Measurements from ENCODE around the gene RNF220. TPM values are rescaled to one million over a fixed set of nuclear protein-coding genes. Genes with fewer than 3 reads are reported as not detected.
A peak's percentile ranks its signal among the peaks of the same experiment; 100 is the strongest.

The RNF220 gene
- total RNA-seq, 1 donor from 2014 or later = 58.4 TPM

GRCh38 chr1:44594353-44594752 is 189.3 kb downstream of the RNF220 start:
- H3K9me3 Mint-ChIP-seq (ENCODE audit: low read depth) = no peaks in the 10 kb centered on the region
- TF ChIP-seq CTCF (IDR thresholded peaks at IDR 0.05) = no peak
- no peaks in the 10 kb centered on the region for H3K4me1 Mint-ChIP-seq (ENCODE audit: low read depth)
- no peak for DNase-seq (ENCODE audit: low spot score)
- H3K36me3 Mint-ChIP-seq (ENCODE audit: low read depth) = no peaks in the 10 kb centered on the region
- H3K27ac Mint-ChIP-seq (ENCODE audit: unreplicated experiment) = no peak overlapping the region
- H3K27me3 Mint-ChIP-seq (ENCODE audit: low read depth) = peaks cover 20% of the 10 kb centered on the region
- no peak overlapping the region for H3K4me3 Mint-ChIP-seq (ENCODE audit: unreplicated experiment)

GRCh38 chr1:44594871-44595735 is 190.0 kb downstream of the RNF220 start:
- peaks cover 20% of the 10 kb centered on the region for H3K27me3 Mint-ChIP-seq (ENCODE audit: low read depth)
- H3K4me1 Mint-ChIP-seq (ENCODE audit: low read depth) = no peaks in the 10 kb centered on the region
- peak; percentile 99 for TF ChIP-seq CTCF (IDR thresholded peaks at IDR 0.05)
- no peaks in the 10 kb centered on the region for H3K9me3 Mint-ChIP-seq (ENCODE audit: low read depth)
- no peak overlapping the region for H3K27ac Mint-ChIP-seq (ENCODE audit: unreplicated experiment)
- no peaks in the 10 kb centered on the region for H3K36me3 Mint-ChIP-seq (ENCODE audit: low read depth)
- peak; percentile 90 for DNase-seq (ENCODE audit: low spot score)
- H3K4me3 Mint-ChIP-seq (ENCODE audit: unreplicated experiment) = no peak overlapping the region

- DNase-seq (ENCODE audit: low spot score) = no peak
- TF ChIP-seq CTCF (IDR thresholded peaks at IDR 0.05) = no peak
- Mint-ChIP-seq H3K27me3 (ENCODE audit: low read depth) (peaks cover 20% of the 10 kb centered on the region), H3K36me3 (ENCODE audit: low read depth) (no peaks in the 10 kb centered on the region), H3K4me3 (ENCODE audit: unreplicated experiment) (no peak overlapping the region), H3K4me1 (ENCODE audit: low read depth) (no peaks in the 10 kb centered on the region), H3K9me3 (ENCODE audit: low read depth) (no peaks in the 10 kb centered on the region), H3K27ac (ENCODE audit: unreplicated experiment) (no peak overlapping the region)
Observed at GRCh38 chr1:44596511-44596910, 191.5 kb downstream of the RNF220 start.

GRCh38 chr1:44598167-44598566 is 193.1 kb downstream of the RNF220 start:
- no peak for TF ChIP-seq CTCF (IDR thresholded peaks at IDR 0.05)
- H3K27ac Mint-ChIP-seq (ENCODE audit: unreplicated experiment) = no peak overlapping the region
- no peaks in the 10 kb centered on the region for H3K9me3 Mint-ChIP-seq (ENCODE audit: low read depth)
- H3K36me3 Mint-ChIP-seq (ENCODE audit: low read depth) = no peaks in the 10 kb centered on the region
- peaks cover 20% of the 10 kb centered on the region for H3K27me3 Mint-ChIP-seq (ENCODE audit: low read depth)
- DNase-seq (ENCODE audit: low spot score) = no peak
- H3K4me3 Mint-ChIP-seq (ENCODE audit: unreplicated experiment) = no peak overlapping the region
- no peaks in the 10 kb centered on the region for H3K4me1 Mint-ChIP-seq (ENCODE audit: low read depth)

GRCh38 chr1:44602634-44603628 is 197.9 kb downstream of the RNF220 start:
- TF ChIP-seq CTCF (IDR thresholded peaks at IDR 0.05) = no peak
- H3K27me3 Mint-ChIP-seq (ENCODE audit: low read depth) = peaks cover 17% of the 10 kb centered on the region
- no peaks in the 10 kb centered on the region for H3K9me3 Mint-ChIP-seq (ENCODE audit: low read depth)
- H3K4me1 Mint-ChIP-seq (ENCODE audit: low read depth) = no peaks in the 10 kb centered on the region
- DNase-seq (ENCODE audit: low spot score) = peak; percentile 76
- H3K36me3 Mint-ChIP-seq (ENCODE audit: low read depth) = no peaks in the 10 kb centered on the region
- H3K27ac Mint-ChIP-seq (ENCODE audit: unreplicated experiment) = no peak overlapping the region
- H3K4me3 Mint-ChIP-seq (ENCODE audit: unreplicated experiment) = no peak overlapping the region

Measured in chondrocyte (in vitro differentiated cells).